Thyroid gland (tissue), 4 donors: ENCODE measurements around the gene FAXDC2. TPM values are rescaled to one million over a fixed set of nuclear protein-coding genes. Genes with fewer than 3 reads are reported as not detected.
A peak's percentile ranks its signal among the peaks of the same experiment; 100 is the strongest.

Experiments
- DNase-seq, 2 donors: peaks; one replicate each; pipeline ENCODE4 v3.0.0-alpha.2; 2019
- H3K27ac ChIP-seq, 3 donors: fragments of 200-600 bp; sonication (generic); 1 replicate in 2 of 3; 2 replicates in 1 of 3; pipeline ENCODE4 v1.5.1; 2016 to 2019; ENCODE audit warnings: mild to moderate bottlenecking in 1 of 3, moderate library complexity in 1 of 3
- H3K27me3 ChIP-seq: fragments of 200-600 bp; sonication (generic); one replicate; pipeline ENCODE4 v1.5.1; 2019
- H3K36me3 ChIP-seq, 2 donors: fragments of 200-600 bp; sonication (generic); one replicate each; pipeline ENCODE4 v1.5.1; 2016 to 2019
- H3K4me1 ChIP-seq, 2 donors: fragments of 200-600 bp; sonication (generic); one replicate each; pipeline ENCODE4 v1.5.1; 2017 to 2019
- H3K4me3 ChIP-seq, 3 donors: fragments of 200-600 bp; sonication (generic); replicated peaks in 1 of 3; 1 replicate in 2 of 3; 2 replicates in 1 of 3; pipeline ENCODE4 v1.5.1; 2016; ENCODE audit warnings: mild to moderate bottlenecking in 1 of 3
- H3K9me3 ChIP-seq: fragments of 200-600 bp; sonication (generic); one replicate; pipeline ENCODE4 v1.5.1; 2017
- POLR2A ChIP-seq, 2 donors: fragments of 450-650 bp; IDR thresholded peaks; one replicate each; pipeline ENCODE4 v1.6.1; 2017; ENCODE audit warnings: antibody characterized with exemption in 2 of 2, mild to moderate bottlenecking in 2 of 2, moderate library complexity in 1 of 2
- WGBS, 2 donors: methylation state at CpG; one replicate each; pipeline ENCODE4 v1.1.5; 2017; 5-methylcytosine and 5-hydroxymethylcytosine counted together
- intact Hi-C: fragments of 100-400 bp; cut with DNase I; formaldehyde crosslinking; loops from one replicate; pipeline ENCODE4 v1.15.1; 2023
- total RNA-seq, 4 donors: library from RNA; depleted of rRNA; stranded (reverse); fragments of >200 nt; gene quantifications; one replicate each; pipeline ENCODE4 v1.2.3, GENCODE V29; 2016
- TF ChIP-seq, protein P1 (sequence below), 6 experiments: fragments of 200-600 bp in 3 of 6; fragments of 450-650 bp in 3 of 6; sonication (generic) in 3 of 6; IDR thresholded peaks; one replicate each; pipeline ENCODE4 v1.5.1; 2016 to 2019; ENCODE audit warnings: antibody characterized with exemption in 6 of 6, mild to moderate bottlenecking in 2 of 6, inconsistent platforms in 1 of 6, moderate library complexity in 1 of 6

Gene FAXDC2
- total RNA-seq, 4 donors from 2014 or later, result 47.0 to 148 (median 52.9) TPM

DNA sequence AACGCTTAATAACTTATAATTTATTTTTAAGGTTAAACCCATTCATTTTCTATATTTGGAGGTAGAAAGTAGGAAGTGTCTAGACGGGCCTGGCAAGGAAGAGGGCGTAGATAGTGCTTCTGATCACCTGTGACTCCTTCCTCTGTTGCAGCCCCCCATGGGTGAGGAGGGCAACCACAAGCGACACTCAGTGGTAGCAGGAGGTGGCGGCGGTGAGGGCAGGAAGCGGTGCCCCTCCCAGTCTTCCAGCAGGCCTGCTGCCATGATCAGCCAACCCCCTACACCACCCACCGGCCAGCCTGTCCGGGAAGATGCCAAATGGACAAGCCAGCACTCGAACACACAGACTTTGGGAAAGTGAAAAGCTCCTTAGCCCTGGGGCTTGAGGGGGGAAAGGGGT lies 36.7 kb downstream of the FAXDC2 start:
- Histone ChIP-seq H3K36me3 (peaks cover 51 to 80% of the 10 kb centered on the region in 2 donors), H3K4me3 (no peak overlapping the region), H3K9me3 (no peaks in the 10 kb centered on the region), H3K27me3 (no peaks in the 10 kb centered on the region), H3K4me1 (no peaks in the 10 kb centered on the region), H3K27ac (no peak overlapping the region)
- DNase-seq, result no peak
- TF ChIP-seq, protein P1, sequence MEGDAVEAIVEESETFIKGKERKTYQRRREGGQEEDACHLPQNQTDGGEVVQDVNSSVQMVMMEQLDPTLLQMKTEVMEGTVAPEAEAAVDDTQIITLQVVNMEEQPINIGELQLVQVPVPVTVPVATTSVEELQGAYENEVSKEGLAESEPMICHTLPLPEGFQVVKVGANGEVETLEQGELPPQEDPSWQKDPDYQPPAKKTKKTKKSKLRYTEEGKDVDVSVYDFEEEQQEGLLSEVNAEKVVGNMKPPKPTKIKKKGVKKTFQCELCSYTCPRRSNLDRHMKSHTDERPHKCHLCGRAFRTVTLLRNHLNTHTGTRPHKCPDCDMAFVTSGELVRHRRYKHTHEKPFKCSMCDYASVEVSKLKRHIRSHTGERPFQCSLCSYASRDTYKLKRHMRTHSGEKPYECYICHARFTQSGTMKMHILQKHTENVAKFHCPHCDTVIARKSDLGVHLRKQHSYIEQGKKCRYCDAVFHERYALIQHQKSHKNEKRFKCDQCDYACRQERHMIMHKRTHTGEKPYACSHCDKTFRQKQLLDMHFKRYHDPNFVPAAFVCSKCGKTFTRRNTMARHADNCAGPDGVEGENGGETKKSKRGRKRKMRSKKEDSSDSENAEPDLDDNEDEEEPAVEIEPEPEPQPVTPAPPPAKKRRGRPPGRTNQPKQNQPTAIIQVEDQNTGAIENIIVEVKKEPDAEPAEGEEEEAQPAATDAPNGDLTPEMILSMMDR (IDR thresholded peaks at IDR 0.05), result no peak
- no peak for TF ChIP-seq POLR2A (IDR thresholded peaks at IDR 0.05)
- 86 to 94% methylated on average over 10 of the region's 10 CpGs for WGBS, 2 donors
- intact Hi-C loops, result loop anchor here (5.0 kb wide), 1 partner anchor 166 kb away; no protein-coding TSS in a partner anchor

DNA sequence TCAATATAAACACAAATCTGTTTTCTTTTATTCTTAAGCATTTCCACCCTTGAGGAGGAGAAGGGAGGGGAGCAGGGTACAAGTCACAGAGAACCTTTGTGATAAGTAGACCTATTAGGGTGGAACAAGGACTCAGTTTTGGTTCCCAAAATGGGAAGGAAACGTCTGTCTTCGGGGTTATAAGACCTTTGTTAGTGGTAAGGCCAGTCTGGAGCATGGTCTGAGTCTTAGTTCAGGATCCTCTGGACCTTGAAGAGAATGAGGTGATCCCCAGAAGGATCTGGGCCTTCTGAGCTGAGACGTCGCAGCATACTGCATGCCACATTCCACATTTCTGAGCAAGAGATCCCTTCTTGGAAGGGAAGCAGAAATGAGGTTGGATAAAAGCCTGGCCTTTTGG lies 37.2 kb downstream of the FAXDC2 start:
- TF ChIP-seq POLR2A (IDR thresholded peaks at IDR 0.05), result no peak
- TF ChIP-seq, protein P1 (IDR thresholded peaks at IDR 0.05), result no peak
- no peaks in the 10 kb centered on the region for H3K4me1 ChIP-seq
- no peak for DNase-seq
- intact Hi-C loops, result loop anchor here (5.0 kb wide), 1 partner anchor 166 kb away; no protein-coding TSS in a partner anchor
- H3K27me3 ChIP-seq, result no peaks in the 10 kb centered on the region
- peaks cover 57 to 86% of the 10 kb centered on the region in 2 donors for H3K36me3 ChIP-seq
- H3K27ac ChIP-seq, result no peak overlapping the region
- no peaks in the 10 kb centered on the region for H3K9me3 ChIP-seq
- 78 to 83% methylated on average over 4 of the region's 4 CpGs for WGBS, 2 donors
- no peak overlapping the region for H3K4me3 ChIP-seq

DNA sequence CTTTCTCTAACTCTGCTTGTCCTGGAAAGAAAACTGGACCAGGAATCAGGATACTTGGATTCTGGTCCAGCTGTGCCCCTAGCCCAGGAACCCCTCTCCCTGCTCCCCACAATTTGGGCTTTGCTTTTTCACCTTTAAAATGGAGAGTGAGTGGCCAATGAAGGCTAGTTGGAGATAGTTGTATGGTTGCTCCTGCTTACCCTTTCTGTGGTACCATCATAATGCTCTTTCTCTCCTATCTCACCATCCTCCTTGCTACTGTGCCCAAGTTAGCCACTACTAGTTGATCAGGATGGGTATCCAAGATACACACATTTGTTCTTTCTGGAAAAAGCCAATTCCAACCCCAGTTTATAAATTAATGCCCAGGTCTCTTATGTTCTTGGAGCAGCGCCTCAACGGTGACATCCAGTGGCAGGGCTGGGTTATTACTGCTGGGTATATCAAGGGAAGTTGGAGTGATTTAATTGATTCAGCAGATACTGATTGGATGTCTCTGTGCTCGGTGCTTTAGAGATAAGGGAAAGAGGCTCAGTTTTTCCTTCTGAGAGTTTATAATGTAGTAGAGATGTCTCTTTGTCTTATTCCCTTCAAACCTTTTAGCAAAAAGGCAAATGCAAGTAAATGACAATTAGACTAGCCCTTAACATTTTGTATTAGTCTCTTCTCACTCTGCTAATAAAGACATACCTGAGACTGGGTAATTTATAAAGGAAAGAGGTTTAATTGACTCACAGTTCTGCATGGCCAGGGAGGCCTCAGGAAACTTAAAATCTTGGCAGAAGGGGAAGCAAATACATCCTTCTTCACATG lies 38.5 kb downstream of the FAXDC2 start:
- peak; percentile 64 to 68 for DNase-seq
- Histone ChIP-seq H3K36me3 (peaks cover 57 to 80% of the 10 kb centered on the region in 2 donors), H3K4me1 (no peaks in the 10 kb centered on the region), H3K9me3 (no peaks in the 10 kb centered on the region), H3K27ac (peak overlapping the region in 1 of 3 donors; percentile 5), H3K4me3 (no peak overlapping the region), H3K27me3 (no peaks in the 10 kb centered on the region)
- peak in 1 of 2 donors; percentile 7 for TF ChIP-seq POLR2A (IDR thresholded peaks at IDR 0.05)
- TF ChIP-seq, protein P1 (IDR thresholded peaks at IDR 0.05), result peak; percentile 81 to 95 (median 88)
- intact Hi-C loops, result loop anchor here (5.0 kb wide), 1 partner anchor 165 kb away; no protein-coding TSS in a partner anchor
- 50 to 54% methylated on average over 3 of the region's 3 CpGs for WGBS, 2 donors

DNA sequence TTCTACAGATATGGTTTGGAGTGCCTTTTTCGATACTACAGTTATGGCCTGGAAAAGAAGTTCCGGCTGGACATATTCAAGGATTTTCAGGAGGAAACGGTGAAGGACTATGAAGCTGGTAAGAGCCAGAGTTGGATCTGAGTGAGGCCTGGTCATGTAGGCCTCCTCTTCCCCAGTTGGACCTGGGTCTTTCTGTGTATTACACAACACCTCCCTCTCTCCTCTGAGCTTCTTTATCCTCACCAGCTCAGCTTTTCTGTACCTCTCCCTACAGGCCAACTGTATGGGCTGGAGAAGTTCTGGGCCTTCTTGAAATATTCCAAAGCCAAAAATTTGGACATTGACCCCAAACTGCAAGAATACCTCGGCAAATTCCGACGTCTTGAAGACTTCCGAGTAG lies 39.2 kb downstream of the FAXDC2 start:
- DNase-seq, result no peak
- H3K9me3 ChIP-seq, result no peaks in the 10 kb centered on the region
- H3K27ac ChIP-seq, result peak overlapping the region in 1 of 3 donors; percentile 5
- TF ChIP-seq, protein P1 (IDR thresholded peaks at IDR 0.05), result no peak
- no peak for TF ChIP-seq POLR2A (IDR thresholded peaks at IDR 0.05)
- 86 to 88% methylated on average over 7 of the region's 7 CpGs for WGBS, 2 donors
- H3K36me3 ChIP-seq, result peaks cover 60 to 79% of the 10 kb centered on the region in 2 donors
- H3K27me3 ChIP-seq, result no peaks in the 10 kb centered on the region
- no peaks in the 10 kb centered on the region for H3K4me1 ChIP-seq
- intact Hi-C loops, result loop anchor here (5.0 kb wide), 1 partner anchor 164 kb away; no protein-coding TSS in a partner anchor
- H3K4me3 ChIP-seq, result no peak overlapping the region

DNA sequence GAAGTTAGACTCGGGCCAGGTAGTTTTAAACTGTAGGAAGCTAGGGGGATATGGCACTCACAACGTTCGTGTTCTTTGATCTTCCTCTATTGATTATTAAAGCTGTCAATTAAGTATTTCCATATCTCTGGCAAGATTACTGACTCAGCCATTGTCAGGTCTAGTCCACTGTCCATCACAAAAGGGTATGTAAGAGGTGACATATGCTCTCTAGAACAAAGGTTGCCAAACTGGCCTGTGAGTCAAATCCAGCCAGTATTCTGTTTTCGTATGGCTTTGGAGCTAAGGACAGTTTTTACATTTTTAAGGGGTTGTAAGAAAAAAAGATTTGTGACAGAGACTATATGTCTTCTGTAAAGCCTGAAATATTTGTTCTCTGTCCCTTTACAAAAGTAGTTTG lies 44.2 kb downstream of the FAXDC2 start:
- no peaks in the 10 kb centered on the region for H3K4me1 ChIP-seq
- no peak for TF ChIP-seq POLR2A (IDR thresholded peaks at IDR 0.05)
- TF ChIP-seq, protein P1 (IDR thresholded peaks at IDR 0.05), result no peak
- no peaks in the 10 kb centered on the region for H3K9me3 ChIP-seq
- WGBS, 2 donors, result 91 to 92% methylated on average over 4 of the region's 4 CpGs
- intact Hi-C loops, result no loop called here
- no peak for DNase-seq
- no peaks in the 10 kb centered on the region for H3K27me3 ChIP-seq
- H3K4me3 ChIP-seq, result no peak overlapping the region
- H3K36me3 ChIP-seq, result peaks cover 68 to 86% of the 10 kb centered on the region in 2 donors
- no peak overlapping the region for H3K27ac ChIP-seq
